K562 (cell line): ENCODE measurements around the gene PAF1. TPM values are rescaled to one million over a fixed set of nuclear protein-coding genes. Genes with fewer than 3 reads are reported as not detected.

Experiments used
- ATAC-seq: fragments of 200-7000 bp; cut with Tn5 transposase; 3 replicates; pipeline ENCODE4 v1.9.1; 2020; ENCODE audit warnings: moderate library complexity
- BruUV-seq: library from RNA; stranded (reverse); fragments of 400-500 nt; replicated peaks from 2 replicates; lab custom pipeline; 2021; lab: Mats Ljungman, UMichigan
- CTCF ChIA-PET: fragments of 300-600 bp; formaldehyde crosslinking; extraction: SDS; loops from one replicate; lab custom pipeline; 2021; ENCODE audit warnings: low intra/inter-chr PET ratio; lab: Yijun Ruan, JAX
- POLR2A ChIA-PET: fragments of 300-600, 350-650 bp; sonication (Branson Sonifier 250); formaldehyde crosslinking; extraction: SDS; loops from one replicate; lab custom pipeline; 2021; ENCODE audit warnings: antibody characterized with exemption, inconsistent platforms; lab: Yijun Ruan, JAX
- DNase-seq, 4 experiments: peaks; one replicate each; pipeline versions ENCODE4 v3.0.0 to v3.0.0-alpha.2; 2011 to 2018; ENCODE audit warnings: low spot score in 3 of 4, mixed read lengths in 3 of 4; ENCODE audit errors: extremely low read depth in 1 of 4
- FAIRE-seq: peaks from 2 replicates; lab custom pipeline; 2011; peaks lifted over from hg19 to GRCh38; lab: Jason Lieb, UNC
- H2AFZ ChIP-seq: 2 replicates; pipeline ENCODE4 v1.6.0; 2011; ENCODE audit warnings: low read depth, low read length, control low read depth, inconsistent platforms
- H3K27ac ChIP-seq: fragments of 200-600 bp; 3 replicates; pipeline ENCODE4 v1.8.0; 2011; ENCODE audit warnings: low read depth, mild to moderate bottlenecking, control low read depth, inconsistent platforms, low read length, moderate library complexity, mixed read lengths; ENCODE audit errors: extremely low read depth
- H3K27me3 ChIP-seq, 2 experiments: fragments of 300-600 bp in 1 of 2; 2 replicates in 1 of 2; 3 replicates in 1 of 2; pipeline versions ENCODE4 v1.6.0 to v1.8.0; 2011; ENCODE audit warnings: inconsistent platforms in 2 of 2, low read length in 2 of 2, mild to moderate bottlenecking in 1 of 2, mixed read lengths in 1 of 2, moderate library complexity in 1 of 2; ENCODE audit not compliant: control insufficient read depth in 2 of 2, insufficient read depth in 2 of 2
- H3K36me3 ChIP-seq: fragments of 300-600 bp; 3 replicates; pipeline ENCODE4 v1.8.0; 2011; ENCODE audit warnings: mild to moderate bottlenecking, low read length, inconsistent platforms; ENCODE audit not compliant: control insufficient read depth, insufficient read depth
- H3K4me1 ChIP-seq, 2 experiments: fragments of 200-600 bp in 1 of 2; replicated peaks in 1 of 2; 2 replicates in 1 of 2; 3 replicates in 1 of 2; pipeline versions ENCODE4 v1.5.1 to v1.8.0; 2011; ENCODE audit warnings: inconsistent platforms in 2 of 2, low read length in 2 of 2, mild to moderate bottlenecking in 1 of 2, mixed read lengths in 1 of 2, moderate library complexity in 1 of 2; ENCODE audit not compliant: control insufficient read depth in 2 of 2, insufficient read depth in 2 of 2
- H3K4me2 ChIP-seq: 2 replicates; pipeline ENCODE4 v1.6.1; 2011; ENCODE audit warnings: low read length, control low read depth, inconsistent platforms, mixed read lengths; ENCODE audit not compliant: insufficient read depth
- H3K4me3 ChIP-seq: fragments of 200-600 bp; sonication (generic), shearing (Covaris generic); 2 replicates; pipeline ENCODE4 v1.5.1; 2016; ENCODE audit warnings: control low read depth, inconsistent platforms
- H3K79me2 ChIP-seq: fragments of 200-600 bp; 3 replicates; pipeline ENCODE4 v1.8.0; 2011; ENCODE audit warnings: low read length, inconsistent platforms; ENCODE audit not compliant: control insufficient read depth, insufficient read depth
- H3K9ac ChIP-seq, 2 experiments: 2 replicates each; pipeline versions ENCODE4 v1.6.0 to v1.6.1; 2011; ENCODE audit warnings: low read depth in 2 of 2, low read length in 2 of 2, control low read depth in 1 of 2, inconsistent platforms in 1 of 2, mild to moderate bottlenecking in 1 of 2, mixed read lengths in 1 of 2; ENCODE audit not compliant: insufficient read depth in 1 of 2
- H3K9me1 ChIP-seq: one replicate; pipeline ENCODE4 v1.6.0; 2011; ENCODE audit warnings: inconsistent platforms, mild to moderate bottlenecking, low read length, moderate library complexity; ENCODE audit not compliant: control insufficient read depth, insufficient read depth
- H3K9me3 ChIP-seq: replicated peaks from 2 replicates; pipeline ENCODE4 v1.5.1; 2011; ENCODE audit warnings: low read depth, low read length, inconsistent platforms; ENCODE audit not compliant: control insufficient read depth, insufficient read depth
- H4K20me1 ChIP-seq: replicated peaks from 2 replicates; pipeline ENCODE4 v1.6.1; 2011; ENCODE audit warnings: low read length, inconsistent platforms, mixed read lengths; ENCODE audit not compliant: control insufficient read depth, insufficient read depth
- CXXC5 ChIP-seq: fragments of 250-450 bp; sonication (Bioruptor Pico); IDR thresholded peaks from 2 replicates; pipeline ENCODE4 v1.8.0; 2022; ENCODE audit warnings: inconsistent platforms, mild to moderate bottlenecking, moderate library complexity
- KDM2B ChIP-seq: fragments of 250-450 bp; sonication (Bioruptor Pico); IDR thresholded peaks from 2 replicates; pipeline ENCODE4 v1.8.0; 2021; ENCODE audit warnings: mild to moderate bottlenecking, moderate library complexity
- NCOA4 ChIP-seq: fragments of 450-650 bp; IDR thresholded peaks from 2 replicates; pipeline ENCODE4 v1.6.1; 2018; ENCODE audit warnings: mild to moderate bottlenecking; ENCODE audit not compliant: partially characterized antibody
- WGBS: fragments of 100-300 bp; shearing (Covaris generic); methylation state at CpG from one replicate; pipeline ENCODE4 v1.1.6; 2016; ENCODE audit warnings: low coverage, mixed read lengths; ENCODE audit not compliant: insufficient coverage; ENCODE audit errors: missing lambda C conversion rate; 5-methylcytosine and 5-hydroxymethylcytosine counted together
- in situ Hi-C: fragments of 300-500 bp; cut with MboI; formaldehyde crosslinking; loops from 4 replicates; pipeline ENCODE4 v1.15.0; 2018; ENCODE audit warnings: inconsistent platforms, mixed read lengths
- intact Hi-C: fragments of 100-400 bp; cut with micrococcal nuclease; formaldehyde crosslinking; loops from 2 replicates; pipeline ENCODE4 v1.14.2; 2022
- polyA plus RNA-seq, 8 experiments: library from polyadenylated mRNA; depleted of rRNA in 4 of 8; stranded (reverse) in 5 of 8; unstranded in 3 of 8; fragments of >200 nt; fragmentation: Nextera tagmentation in 2 of 8; fragmentation: Illumina TruSeq in 1 of 8; extraction: Ambion mirVana in 2 of 8; extraction: Trizol in 1 of 8; gene quantifications; 2 replicates each; pipeline versions ENCODE4 v1.2.1 to v1.2.3, GENCODE V29; 2011 to 2014; ENCODE audit warnings: inconsistent platforms in 1 of 8, missing spikeins in 1 of 8
- total RNA-seq, 7 experiments: library from RNA; depleted of rRNA in 6 of 7; stranded (reverse); fragments of >200 nt in 6 of 7; fragmentation: Illumina TruSeq in 2 of 7; extraction: Trizol in 2 of 7; gene quantifications; 2 replicates each; pipeline versions ENCODE4 v1.2.1 to v1.2.3, GENCODE V29; 2011 to 2021; ENCODE audit warnings: low replicate concordance in 1 of 7
- TF ChIP-seq, protein P1 (sequence below): IDR thresholded peaks from 2 replicates; pipeline ENCODE4 v1.6.1; 2011; ENCODE audit warnings: borderline replicate concordance, low read depth, mild to moderate bottlenecking, moderate library complexity, low read length; ENCODE audit not compliant: insufficient read depth, poor library complexity, severe bottlenecking

The PAF1 gene
- total and polyA plus RNA-seq, 9 of the 15 experiments (the other 6 are each of a cell fraction or from before 2014, with no cell fraction given), result 1.5 to 45.0 (median 33.8) TPM

- intact Hi-C loops, result no loop called here
- ATAC-seq, result no peak
- ChIA-PET CTCF (no interaction called here), POLR2A (interaction anchor here (1.0 to 1.8 kb wide), 2 partner anchors 17 to 18 kb away, joined by 3 to 5 read pairs; partner anchors contain the start of genes MED29 and PAF1)
- H3K27ac ChIP-seq, result no peak overlapping the region
- no peak overlapping the region for H2AFZ ChIP-seq
- TF ChIP-seq, protein P1, sequence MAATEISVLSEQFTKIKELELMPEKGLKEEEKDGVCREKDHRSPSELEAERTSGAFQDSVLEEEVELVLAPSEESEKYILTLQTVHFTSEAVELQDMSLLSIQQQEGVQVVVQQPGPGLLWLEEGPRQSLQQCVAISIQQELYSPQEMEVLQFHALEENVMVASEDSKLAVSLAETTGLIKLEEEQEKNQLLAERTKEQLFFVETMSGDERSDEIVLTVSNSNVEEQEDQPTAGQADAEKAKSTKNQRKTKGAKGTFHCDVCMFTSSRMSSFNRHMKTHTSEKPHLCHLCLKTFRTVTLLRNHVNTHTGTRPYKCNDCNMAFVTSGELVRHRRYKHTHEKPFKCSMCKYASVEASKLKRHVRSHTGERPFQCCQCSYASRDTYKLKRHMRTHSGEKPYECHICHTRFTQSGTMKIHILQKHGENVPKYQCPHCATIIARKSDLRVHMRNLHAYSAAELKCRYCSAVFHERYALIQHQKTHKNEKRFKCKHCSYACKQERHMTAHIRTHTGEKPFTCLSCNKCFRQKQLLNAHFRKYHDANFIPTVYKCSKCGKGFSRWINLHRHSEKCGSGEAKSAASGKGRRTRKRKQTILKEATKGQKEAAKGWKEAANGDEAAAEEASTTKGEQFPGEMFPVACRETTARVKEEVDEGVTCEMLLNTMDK, result no peak
- no peak for TF ChIP-seq KDM2B (CRISPR knock-in tag)
- TF ChIP-seq NCOA4, result no peak
- TF ChIP-seq CXXC5 (CRISPR knock-in tag), result no peak
- no TSS peak for BruUV-seq
- peaks cover 0 to 4% of the 10 kb centered on the region in 2 experiments; a peak in 1 of 5 replicates for H3K4me1 ChIP-seq
- no peak overlapping the region for H3K4me2 ChIP-seq
- H3K36me3 ChIP-seq, result peaks cover 92% of the 10 kb centered on the region
- H4K20me1 ChIP-seq, result no peaks in the 10 kb centered on the region
- in situ Hi-C loops, result no loop called here
- peaks cover 3% of the 10 kb centered on the region for H3K9me1 ChIP-seq
- H3K9ac ChIP-seq, result no peak overlapping the region; a peak in 1 of 4 replicates
- 77% methylated on average over 2 of the region's 2 CpGs for WGBS
- no peaks in the 10 kb centered on the region for H3K79me2 ChIP-seq
- no peaks in the 10 kb centered on the region for H3K27me3 ChIP-seq
- FAIRE-seq, result no peak
- no peaks in the 10 kb centered on the region for H3K9me3 ChIP-seq
- H3K4me3 ChIP-seq, result no peak overlapping the region
- no peak for DNase-seq
These were observed 18.0 kb downstream of the PAF1 start for GRCh38 chr19:39372941-39373340.
